ENCODE data around the gene SLC19A3. TPM values are rescaled to one million over a fixed set of nuclear protein-coding genes. Genes with fewer than 3 reads are reported as not detected.

The SLC19A3 gene
- total RNA-seq, 2 donors from 2014 or later, result 0.41 to 1.3 TPM

GRCh38 chr2:227665189-227665940, 52.5 kb downstream of the SLC19A3 start:
- intact Hi-C loops (cut with DNase I), result no loop called here
- Histone ChIP-seq H3K4me3 (no peak overlapping the region), H3K9me3 (no peaks in the 10 kb centered on the region), H3K36me3 (no peaks in the 10 kb centered on the region), H3K4me1 (replicated peaks) (no peaks in the 10 kb centered on the region), H3K27me3 (replicated peaks; ENCODE audit: insufficient read depth) (no peaks in the 10 kb centered on the region), H3K27ac (no peak overlapping the region)
- 86% methylated on average over 6 of the region's 6 CpGs for WGBS
- TF ChIP-seq, protein P1, sequence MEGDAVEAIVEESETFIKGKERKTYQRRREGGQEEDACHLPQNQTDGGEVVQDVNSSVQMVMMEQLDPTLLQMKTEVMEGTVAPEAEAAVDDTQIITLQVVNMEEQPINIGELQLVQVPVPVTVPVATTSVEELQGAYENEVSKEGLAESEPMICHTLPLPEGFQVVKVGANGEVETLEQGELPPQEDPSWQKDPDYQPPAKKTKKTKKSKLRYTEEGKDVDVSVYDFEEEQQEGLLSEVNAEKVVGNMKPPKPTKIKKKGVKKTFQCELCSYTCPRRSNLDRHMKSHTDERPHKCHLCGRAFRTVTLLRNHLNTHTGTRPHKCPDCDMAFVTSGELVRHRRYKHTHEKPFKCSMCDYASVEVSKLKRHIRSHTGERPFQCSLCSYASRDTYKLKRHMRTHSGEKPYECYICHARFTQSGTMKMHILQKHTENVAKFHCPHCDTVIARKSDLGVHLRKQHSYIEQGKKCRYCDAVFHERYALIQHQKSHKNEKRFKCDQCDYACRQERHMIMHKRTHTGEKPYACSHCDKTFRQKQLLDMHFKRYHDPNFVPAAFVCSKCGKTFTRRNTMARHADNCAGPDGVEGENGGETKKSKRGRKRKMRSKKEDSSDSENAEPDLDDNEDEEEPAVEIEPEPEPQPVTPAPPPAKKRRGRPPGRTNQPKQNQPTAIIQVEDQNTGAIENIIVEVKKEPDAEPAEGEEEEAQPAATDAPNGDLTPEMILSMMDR (IDR thresholded peaks at IDR 0.05), result no peak
- no peak for TF ChIP-seq POLR2AphosphoS5 (IDR thresholded peaks at IDR 0.05)
- no peak for TF ChIP-seq POLR2A (IDR thresholded peaks at IDR 0.05)
- no peak for DNase-seq (ENCODE audit: low spot score)

- 67% methylated on average over 3 of the region's 3 CpGs for WGBS
- no peaks in the 10 kb centered on the region for H3K27me3 ChIP-seq (replicated peaks; ENCODE audit: insufficient read depth)
- intact Hi-C loops (cut with DNase I), result no loop called here
- no peak overlapping the region for H3K4me3 ChIP-seq
- H3K4me1 ChIP-seq (replicated peaks), result no peaks in the 10 kb centered on the region
- TF ChIP-seq POLR2AphosphoS5 (IDR thresholded peaks at IDR 0.05) (no peak), POLR2A (IDR thresholded peaks at IDR 0.05) (no peak)
- TF ChIP-seq, protein P1 (IDR thresholded peaks at IDR 0.05), result no peak
- H3K9me3 ChIP-seq, result no peaks in the 10 kb centered on the region
- H3K36me3 ChIP-seq, result no peaks in the 10 kb centered on the region
- DNase-seq (ENCODE audit: low spot score), result no peak
- no peak overlapping the region for H3K27ac ChIP-seq
Measured at GRCh38 chr2:227661827-227662226, 56.0 kb downstream of the SLC19A3 start.

GRCh38 chr2:227661025-227661649, 56.7 kb downstream of the SLC19A3 start:
- H3K27me3 ChIP-seq (replicated peaks; ENCODE audit: insufficient read depth), result no peaks in the 10 kb centered on the region
- TF ChIP-seq, protein P1 (IDR thresholded peaks at IDR 0.05), result no peak
- TF ChIP-seq POLR2AphosphoS5 (IDR thresholded peaks at IDR 0.05) (no peak), POLR2A (IDR thresholded peaks at IDR 0.05) (no peak)
- intact Hi-C loops (cut with DNase I), result no loop called here
- H3K4me3 ChIP-seq, result no peak overlapping the region
- WGBS, result 54% methylated on average over 7 of the region's 7 CpGs
- H3K36me3 ChIP-seq, result no peaks in the 10 kb centered on the region
- no peak overlapping the region for H3K27ac ChIP-seq
- H3K9me3 ChIP-seq, result no peaks in the 10 kb centered on the region
- no peak for DNase-seq (ENCODE audit: low spot score)
- no peaks in the 10 kb centered on the region for H3K4me1 ChIP-seq (replicated peaks)

DNA sequence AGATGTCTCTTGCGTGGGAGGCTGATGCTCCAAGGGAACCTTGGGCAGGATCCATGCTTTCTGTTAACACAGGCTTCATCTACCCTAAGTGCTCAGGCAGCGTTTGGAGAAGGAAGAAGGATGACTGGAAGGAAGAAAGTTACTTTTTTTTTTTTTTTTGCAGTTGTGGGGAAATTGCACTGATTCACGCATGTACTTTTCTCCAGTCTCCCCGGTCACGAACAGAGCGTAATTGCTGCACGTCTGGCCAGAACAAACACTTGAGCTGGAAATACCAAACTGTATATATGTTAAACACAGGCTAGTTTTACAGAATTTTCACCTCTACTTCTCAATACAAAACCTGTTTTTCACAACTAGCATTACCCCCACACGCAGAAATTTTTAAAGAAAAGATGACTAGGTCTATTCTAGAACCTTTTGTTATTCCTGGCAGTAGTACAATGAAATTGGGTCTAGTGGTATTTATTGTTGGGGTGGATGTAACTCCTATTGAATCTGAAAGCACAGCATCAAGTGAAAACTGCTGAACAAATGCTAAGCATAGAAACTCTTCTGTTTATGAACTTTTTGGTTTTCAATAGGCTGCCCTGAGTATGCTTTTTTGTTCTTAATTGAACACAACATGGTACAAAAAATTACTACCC, 60.5 kb downstream of the SLC19A3 start:
- TF ChIP-seq, protein P1 (IDR thresholded peaks at IDR 0.05), result no peak
- TF ChIP-seq POLR2AphosphoS5 (IDR thresholded peaks at IDR 0.05), result no peak
- TF ChIP-seq POLR2A (IDR thresholded peaks at IDR 0.05), result no peak
- WGBS, result 71% methylated on average over 8 of the region's 8 CpGs
- intact Hi-C loops (cut with DNase I), result loop anchor here (5.0 kb wide), 1 partner anchor 110 kb away; no protein-coding TSS in a partner anchor

More for the DNA sequence above, 60.5 kb downstream of the SLC19A3 start:
- Histone ChIP-seq H3K9me3 (no peaks in the 10 kb centered on the region), H3K4me1 (replicated peaks) (no peaks in the 10 kb centered on the region), H3K36me3 (no peaks in the 10 kb centered on the region), H3K4me3 (no peak overlapping the region), H3K27me3 (replicated peaks; ENCODE audit: insufficient read depth) (no peaks in the 10 kb centered on the region), H3K27ac (no peak overlapping the region)
- no peak for DNase-seq (ENCODE audit: low spot score)
